ENCODE data around the gene GRB7. TPM values are rescaled to one million over a fixed set of nuclear protein-coding genes. Genes with fewer than 3 reads are reported as not detected.

GRB7 gene
- total RNA-seq, 2 donors from 2014 or later: 3.4 to 5.8 TPM

- Histone ChIP-seq H3K4me1 (peaks cover 0 to 28% of the 10 kb centered on the region in 2 donors), H3K27me3 (no peaks in the 10 kb centered on the region), H3K4me3 (no peak overlapping the region), H3K36me3 (no peaks in the 10 kb centered on the region), H3K9me3 (no peaks in the 10 kb centered on the region), H3K27ac (no peak overlapping the region)
- DNase-seq (ENCODE audit: low spot score): no peak
- TF ChIP-seq CTCF (IDR thresholded peaks at IDR 0.05): no peak
Measured at GRCh38 chr17:39750131-39751015, 12.6 kb downstream of the GRB7 start.

- Histone ChIP-seq H3K9me3 (no peaks in the 10 kb centered on the region), H3K27ac (no peak overlapping the region), H3K27me3 (no peaks in the 10 kb centered on the region), H3K36me3 (no peaks in the 10 kb centered on the region), H3K4me3 (no peak overlapping the region), H3K4me1 (peaks cover 0 to 28% of the 10 kb centered on the region in 2 donors)
- no peak for TF ChIP-seq CTCF (IDR thresholded peaks at IDR 0.05)
- DNase-seq (ENCODE audit: low spot score): no peak
Measured at GRCh38 chr17:39751016-39751543, 13.3 kb downstream of the GRB7 start.

- H3K27me3 ChIP-seq: no peaks in the 10 kb centered on the region
- H3K9me3 ChIP-seq: no peaks in the 10 kb centered on the region
- TF ChIP-seq CTCF (IDR thresholded peaks at IDR 0.05): no peak
- no peak overlapping the region for H3K27ac ChIP-seq
- DNase-seq (ENCODE audit: low spot score): no peak
- H3K4me3 ChIP-seq: no peak overlapping the region
- H3K4me1 ChIP-seq: peaks cover 0 to 28% of the 10 kb centered on the region in 2 donors
- no peaks in the 10 kb centered on the region for H3K36me3 ChIP-seq
Measured at GRCh38 chr17:39751637-39752036, 13.9 kb downstream of the GRB7 start.

GRCh38 chr17:39752241-39752881 lies 14.6 kb downstream of the GRB7 start:
- TF ChIP-seq CTCF (IDR thresholded peaks at IDR 0.05): no peak
- no peak overlapping the region for H3K4me3 ChIP-seq
- DNase-seq (ENCODE audit: low spot score): no peak
- H3K27ac ChIP-seq: no peak overlapping the region
- peaks cover 0 to 28% of the 10 kb centered on the region in 2 donors for H3K4me1 ChIP-seq
- no peaks in the 10 kb centered on the region for H3K9me3 ChIP-seq
- H3K27me3 ChIP-seq: no peaks in the 10 kb centered on the region
- H3K36me3 ChIP-seq: no peaks in the 10 kb centered on the region

GRCh38 chr17:39753514-39754160 lies 15.9 kb downstream of the GRB7 start:
- no peaks in the 10 kb centered on the region for H3K36me3 ChIP-seq
- no peaks in the 10 kb centered on the region for H3K9me3 ChIP-seq
- H3K4me1 ChIP-seq: peaks cover 0 to 28% of the 10 kb centered on the region in 2 donors
- peak overlapping the region; percentile 86 to 91 for H3K27ac ChIP-seq
- DNase-seq (ENCODE audit: low spot score): no peak
- H3K27me3 ChIP-seq: no peaks in the 10 kb centered on the region
- peak overlapping the region; percentile 42 to 72 for H3K4me3 ChIP-seq
- TF ChIP-seq CTCF (IDR thresholded peaks at IDR 0.05): no peak

Measured in right atrium auricular region (tissue), 2 donors.